GM12878 (cell line): ENCODE results near the gene ARL5C. TPM values are rescaled to one million over a fixed set of nuclear protein-coding genes. Genes with fewer than 3 reads are reported as not detected.

ENCODE experiments used
- ATAC-seq: fragments of 200-7000 bp; cut with Tn5 transposase; 3 replicates; pipeline ENCODE4 v1.9.1; 2020; ENCODE audit warnings: mild to moderate bottlenecking, moderate library complexity
- BruUV-seq: library from RNA; stranded (reverse); fragments of 400-500 nt; replicated peaks from 2 replicates; lab custom pipeline; 2021; lab: Mats Ljungman, UMichigan
- CTCF ChIA-PET: fragments of 300-600 bp; sonication (Branson Sonifier 250); formaldehyde crosslinking; extraction: SDS; loops from one replicate; lab custom pipeline; 2021; ENCODE audit warnings: inconsistent platforms; lab: Yijun Ruan, JAX
- POLR2A ChIA-PET: fragments of 350-600 bp; formaldehyde crosslinking; extraction: SDS; loops from one replicate; lab custom pipeline; 2021; ENCODE audit warnings: inconsistent platforms; lab: Charles Lee
- RAD21 ChIA-PET: fragments of 300-600 bp; sonication (Branson Sonifier 250); formaldehyde crosslinking; loops from one replicate; lab custom pipeline; 2023; ENCODE audit warnings: antibody characterized with exemption; ENCODE audit not compliant: unreplicated experiment; lab: Charles Lee
- SMC1A ChIA-PET: fragments of 300-600 bp; sonication (Branson Sonifier 250); formaldehyde crosslinking; loops from one replicate; lab custom pipeline; 2023; ENCODE audit not compliant: unreplicated experiment, uncharacterized antibody; lab: Charles Lee
- DNase-seq: peaks from one replicate; pipeline ENCODE4 v3.0.0-alpha.2; 2011; ENCODE audit warnings: low read depth, low spot score
- FAIRE-seq: peaks from 3 replicates; lab custom pipeline; 2011; peaks lifted over from hg19 to GRCh38; lab: Jason Lieb, UNC
- H2AFZ ChIP-seq: 2 replicates; pipeline ENCODE4 v1.6.0; 2011; ENCODE audit warnings: low read depth, low read length, control low read depth; ENCODE audit not compliant: control insufficient read depth
- H3K27ac ChIP-seq: 2 replicates; pipeline ENCODE4 v1.5.1; 2011; ENCODE audit warnings: control low read depth; ENCODE audit not compliant: control insufficient read depth, insufficient read depth
- H3K27me3 ChIP-seq, 2 experiments: replicated peaks in 1 of 2; 2 replicates each; pipeline versions ENCODE4 v1.6.0 to v1.6.1; 2011; ENCODE audit warnings: low read length in 1 of 2; ENCODE audit not compliant: control insufficient read depth in 2 of 2, insufficient read depth in 2 of 2
- H3K36me3 ChIP-seq, 2 experiments: 2 replicates each; pipeline ENCODE4 v1.5.1; 2011; ENCODE audit warnings: low read length in 1 of 2; ENCODE audit not compliant: control insufficient read depth in 2 of 2, insufficient read depth in 2 of 2
- H3K4me1 ChIP-seq: 2 replicates; pipeline ENCODE4 v1.6.1; 2011; ENCODE audit warnings: mild to moderate bottlenecking, low read length, moderate library complexity, mixed read lengths; ENCODE audit not compliant: control insufficient read depth, insufficient read depth
- H3K4me2 ChIP-seq: 2 replicates; pipeline ENCODE4 v1.6.0; 2011; ENCODE audit warnings: control low read depth; ENCODE audit not compliant: control insufficient read depth, insufficient read depth
- H3K4me3 ChIP-seq: fragments of 200-600 bp; sonication (generic); 2 replicates; pipeline ENCODE4 v1.5.1; 2016
- H3K79me2 ChIP-seq: 2 replicates; pipeline ENCODE4 v1.6.0; 2011; ENCODE audit warnings: low read length; ENCODE audit not compliant: control insufficient read depth, insufficient read depth
- H3K9ac ChIP-seq: 2 replicates; pipeline ENCODE4 v1.8.0; 2011; ENCODE audit warnings: low read length, control low read depth, mixed read lengths; ENCODE audit not compliant: control insufficient read depth, insufficient read depth
- H3K9me3 ChIP-seq: replicated peaks from 3 replicates; pipeline ENCODE4 v1.5.1; 2011; ENCODE audit warnings: mild to moderate bottlenecking, low read length; ENCODE audit not compliant: control insufficient read depth, insufficient read depth
- H4K20me1 ChIP-seq: 2 replicates; pipeline ENCODE4 v1.6.0; 2011; ENCODE audit not compliant: control insufficient read depth, insufficient read depth
- CBFB ChIP-seq: IDR thresholded peaks from 2 replicates; pipeline ENCODE4 v1.6.1; 2016; ENCODE audit warnings: antibody characterized with exemption, low read depth
- CBX3 ChIP-seq: fragments of 200-600 bp; sonication (generic); IDR thresholded peaks from 2 replicates; pipeline ENCODE4 v1.6.1; 2016; ENCODE audit warnings: low read depth, borderline replicate concordance
- IKZF1 ChIP-seq: fragments of 450-650 bp; conservative IDR thresholded peaks from 2 replicates; pipeline ENCODE4 v1.6.1; 2017; ENCODE audit warnings: antibody characterized with exemption, mild to moderate bottlenecking
- MEF2A ChIP-seq: IDR thresholded peaks from 2 replicates; pipeline ENCODE4 v1.6.1; 2011; ENCODE audit warnings: low read depth, mild to moderate bottlenecking, low read length, moderate library complexity; ENCODE audit not compliant: insufficient read depth
- MTA3 ChIP-seq: IDR thresholded peaks from 2 replicates; pipeline ENCODE4 v1.6.1; 2012; ENCODE audit warnings: low read length, inconsistent platforms, borderline replicate concordance
- PKNOX1 ChIP-seq: fragments of 450-650 bp; IDR thresholded peaks from 2 replicates; pipeline ENCODE4 v1.6.1; 2016; ENCODE audit warnings: mild to moderate bottlenecking
- RAD51 ChIP-seq: fragments of 450-650 bp; IDR thresholded peaks from 2 replicates; pipeline ENCODE4 v1.6.1; 2016; ENCODE audit warnings: moderate library complexity, mild to moderate bottlenecking, inconsistent platforms
- SUPT20H ChIP-seq: IDR thresholded peaks from 2 replicates; pipeline ENCODE4 v1.6.1; 2011; ENCODE audit warnings: low read depth, mild to moderate bottlenecking, low read length, moderate library complexity, borderline replicate concordance; ENCODE audit not compliant: control insufficient read depth
- ZZZ3 ChIP-seq: IDR thresholded peaks from 2 replicates; pipeline ENCODE4 v1.6.1; 2011; ENCODE audit warnings: low read depth; ENCODE audit not compliant: control insufficient read depth, insufficient read length
- WGBS: methylation state at CpG from one replicate; pipeline ENCODE4 v1.1.6; 2016; ENCODE audit warnings: low lambda C conversion rate; ENCODE audit not compliant: insufficient replicate concordance, insufficient coverage; ENCODE audit errors: missing lambda C conversion rate; 5-methylcytosine and 5-hydroxymethylcytosine counted together
- in situ Hi-C: fragments of 300-500 bp; cut with MboI; formaldehyde crosslinking; loops from 9 replicates; pipeline ENCODE4 v1.14.3; 2018; ENCODE audit warnings: mixed read lengths
- intact Hi-C: fragments of 100-400 bp; cut with micrococcal nuclease; formaldehyde crosslinking; loops from one replicate; pipeline ENCODE4 v1.14.2; 2022; ENCODE audit not compliant: unreplicated experiment
- polyA plus RNA-seq, 11 experiments: library from polyadenylated mRNA; depleted of rRNA in 4 of 11; unstranded in 6 of 11; stranded (reverse) in 5 of 11; fragments of >200 nt; fragmentation: Nextera tagmentation in 4 of 11; fragmentation: Illumina TruSeq in 1 of 11; extraction: Ambion mirVana in 4 of 11; extraction: Trizol in 1 of 11; gene quantifications; 1 replicate in 1 of 11; 2 replicates in 10 of 11; pipeline versions ENCODE4 v1.2.1 to v1.2.3, GENCODE V29; 2011 to 2016; ENCODE audit warnings: inconsistent platforms in 2 of 11, missing spikeins in 2 of 11, low read depth in 1 of 11
- total RNA-seq, 4 experiments: library from RNA; depleted of rRNA in 3 of 4; stranded (reverse); fragments of >200 nt in 3 of 4; fragmentation: Illumina TruSeq in 1 of 4; extraction: Trizol in 1 of 4; gene quantifications; 2 replicates each; pipeline versions ENCODE4 v1.2.1 to v1.2.3, GENCODE V29; 2013 to 2021
- TF ChIP-seq, protein P1 (sequence below): fragments of 450-650 bp; IDR thresholded peaks from 2 replicates; pipeline ENCODE4 v1.6.1; 2016; ENCODE audit warnings: mild to moderate bottlenecking, moderate library complexity, borderline replicate concordance
- TF ChIP-seq, protein P2 (sequence below): fragments of 450-650 bp; IDR thresholded peaks from 2 replicates; pipeline ENCODE4 v1.6.1; 2018; ENCODE audit warnings: borderline replicate concordance, mild to moderate bottlenecking; ENCODE audit not compliant: partially characterized antibody
- TF ChIP-seq, protein P3 (sequence below): fragments of 450-650 bp; IDR thresholded peaks from 2 replicates; pipeline ENCODE4 v1.6.1; 2014; ENCODE audit warnings: mild to moderate bottlenecking

Gene ARL5C
- total and polyA plus RNA-seq, 10 of the 15 experiments (the other 5 are each of a cell fraction or from before 2014, with no cell fraction given): not detected

GRCh38 chr17:39125143-39125875, 40.7 kb downstream of the ARL5C start (continued):
- TF ChIP-seq, protein P1, sequence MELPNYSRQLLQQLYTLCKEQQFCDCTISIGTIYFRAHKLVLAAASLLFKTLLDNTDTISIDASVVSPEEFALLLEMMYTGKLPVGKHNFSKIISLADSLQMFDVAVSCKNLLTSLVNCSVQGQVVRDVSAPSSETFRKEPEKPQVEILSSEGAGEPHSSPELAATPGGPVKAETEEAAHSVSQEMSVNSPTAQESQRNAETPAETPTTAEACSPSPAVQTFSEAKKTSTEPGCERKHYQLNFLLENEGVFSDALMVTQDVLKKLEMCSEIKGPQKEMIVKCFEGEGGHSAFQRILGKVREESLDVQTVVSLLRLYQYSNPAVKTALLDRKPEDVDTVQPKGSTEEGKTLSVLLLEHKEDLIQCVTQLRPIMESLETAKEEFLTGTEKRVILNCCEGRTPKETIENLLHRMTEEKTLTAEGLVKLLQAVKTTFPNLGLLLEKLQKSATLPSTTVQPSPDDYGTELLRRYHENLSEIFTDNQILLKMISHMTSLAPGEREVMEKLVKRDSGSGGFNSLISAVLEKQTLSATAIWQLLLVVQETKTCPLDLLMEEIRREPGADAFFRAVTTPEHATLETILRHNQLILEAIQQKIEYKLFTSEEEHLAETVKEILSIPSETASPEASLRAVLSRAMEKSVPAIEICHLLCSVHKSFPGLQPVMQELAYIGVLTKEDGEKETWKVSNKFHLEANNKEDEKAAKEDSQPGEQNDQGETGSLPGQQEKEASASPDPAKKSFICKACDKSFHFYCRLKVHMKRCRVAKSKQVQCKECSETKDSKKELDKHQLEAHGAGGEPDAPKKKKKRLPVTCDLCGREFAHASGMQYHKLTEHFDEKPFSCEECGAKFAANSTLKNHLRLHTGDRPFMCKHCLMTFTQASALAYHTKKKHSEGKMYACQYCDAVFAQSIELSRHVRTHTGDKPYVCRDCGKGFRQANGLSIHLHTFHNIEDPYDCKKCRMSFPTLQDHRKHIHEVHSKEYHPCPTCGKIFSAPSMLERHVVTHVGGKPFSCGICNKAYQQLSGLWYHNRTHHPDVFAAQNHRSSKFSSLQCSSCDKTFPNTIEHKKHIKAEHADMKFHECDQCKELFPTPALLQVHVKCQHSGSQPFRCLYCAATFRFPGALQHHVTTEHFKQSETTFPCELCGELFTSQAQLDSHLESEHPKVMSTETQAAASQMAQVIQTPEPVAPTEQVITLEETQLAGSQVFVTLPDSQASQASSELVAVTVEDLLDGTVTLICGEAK: no peak
- no peak for TF ChIP-seq SUPT20H
- TF ChIP-seq PKNOX1: no peak
- TF ChIP-seq ZZZ3: no peak
- TF ChIP-seq, all 136 proteins: peak for 0

DNA sequence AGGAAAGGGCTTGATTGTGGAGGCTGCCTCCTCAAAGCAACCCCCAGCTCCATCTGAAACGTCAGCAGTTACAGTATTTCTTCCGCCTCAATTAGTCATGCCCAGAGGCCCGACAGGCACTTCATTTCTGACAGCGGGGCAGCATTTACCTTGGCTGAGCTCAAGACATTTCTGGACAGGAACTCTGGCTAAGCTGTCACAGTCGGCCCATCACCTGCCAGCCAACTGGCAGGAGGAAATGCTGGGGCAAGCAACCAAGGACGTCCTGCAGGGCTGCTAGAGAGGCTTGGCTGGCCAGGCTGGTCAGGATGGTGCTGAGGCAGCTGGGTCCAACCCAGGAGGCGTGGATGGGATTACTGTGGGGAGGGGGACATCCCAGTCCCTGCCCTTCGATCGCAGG, 42.3 kb downstream of the ARL5C start:
- Histone ChIP-seq H3K36me3 (no peaks in the 10 kb centered on the region), H3K9ac (no peak overlapping the region), H3K27ac (no peak overlapping the region), H3K4me3 (no peak overlapping the region), H4K20me1 (no peaks in the 10 kb centered on the region), H3K9me3 (no peaks in the 10 kb centered on the region), H3K4me2 (no peak overlapping the region), H3K27me3 (no peaks in the 10 kb centered on the region), H3K4me1 (peaks cover 7% of the 10 kb centered on the region), H2AFZ (no peak overlapping the region), H3K79me2 (no peaks in the 10 kb centered on the region)
- no TSS peak for BruUV-seq
- in situ Hi-C loops: no loop called here
- WGBS: 31% methylated on average over 9 of the region's 9 CpGs
- ChIA-PET CTCF (no interaction called here), SMC1A (interaction anchor here (1.4 kb wide), 1 partner anchor 30 kb away, joined by 5 read pairs; no protein-coding TSS in a partner anchor), RAD21 (interaction anchor here (1.8 kb wide), 1 partner anchor 141 kb away, joined by 4 read pairs; no protein-coding TSS in a partner anchor), POLR2A (interaction anchor here (0.6 kb wide), 1 partner anchor 35 kb away, joined by 4 read pairs; no protein-coding TSS in a partner anchor)
- intact Hi-C loops: no loop called here
- DNase-seq: no peak
- ATAC-seq: no peak
- FAIRE-seq: no peak
- TF ChIP-seq MTA3 (no peak), RAD51 (no peak), MEF2A (no peak), SUPT20H (no peak), CBFB (no peak), CBX3 (no peak), IKZF1 (no peak)
- TF ChIP-seq, protein P2, sequence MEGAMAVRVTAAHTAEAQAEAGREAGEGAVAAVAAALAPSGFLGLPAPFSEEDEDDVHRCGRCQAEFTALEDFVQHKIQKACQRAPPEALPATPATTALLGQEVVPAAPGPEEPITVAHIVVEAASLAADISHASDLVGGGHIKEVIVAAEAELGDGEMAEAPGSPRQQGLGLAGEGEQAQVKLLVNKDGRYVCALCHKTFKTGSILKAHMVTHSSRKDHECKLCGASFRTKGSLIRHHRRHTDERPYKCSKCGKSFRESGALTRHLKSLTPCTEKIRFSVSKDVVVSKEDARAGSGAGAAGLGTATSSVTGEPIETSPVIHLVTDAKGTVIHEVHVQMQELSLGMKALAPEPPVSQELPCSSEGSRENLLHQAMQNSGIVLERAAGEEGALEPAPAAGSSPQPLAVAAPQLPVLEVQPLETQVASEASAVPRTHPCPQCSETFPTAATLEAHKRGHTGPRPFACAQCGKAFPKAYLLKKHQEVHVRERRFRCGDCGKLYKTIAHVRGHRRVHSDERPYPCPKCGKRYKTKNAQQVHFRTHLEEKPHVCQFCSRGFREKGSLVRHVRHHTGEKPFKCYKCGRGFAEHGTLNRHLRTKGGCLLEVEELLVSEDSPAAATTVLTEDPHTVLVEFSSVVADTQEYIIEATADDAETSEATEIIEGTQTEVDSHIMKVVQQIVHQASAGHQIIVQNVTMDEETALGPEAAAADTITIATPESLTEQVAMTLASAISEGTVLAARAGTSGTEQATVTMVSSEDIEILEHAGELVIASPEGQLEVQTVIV: no peak
- TF ChIP-seq, protein P3, sequence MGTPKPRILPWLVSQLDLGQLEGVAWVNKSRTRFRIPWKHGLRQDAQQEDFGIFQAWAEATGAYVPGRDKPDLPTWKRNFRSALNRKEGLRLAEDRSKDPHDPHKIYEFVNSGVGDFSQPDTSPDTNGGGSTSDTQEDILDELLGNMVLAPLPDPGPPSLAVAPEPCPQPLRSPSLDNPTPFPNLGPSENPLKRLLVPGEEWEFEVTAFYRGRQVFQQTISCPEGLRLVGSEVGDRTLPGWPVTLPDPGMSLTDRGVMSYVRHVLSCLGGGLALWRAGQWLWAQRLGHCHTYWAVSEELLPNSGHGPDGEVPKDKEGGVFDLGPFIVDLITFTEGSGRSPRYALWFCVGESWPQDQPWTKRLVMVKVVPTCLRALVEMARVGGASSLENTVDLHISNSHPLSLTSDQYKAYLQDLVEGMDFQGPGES: no peak
